Right ventricle myocardium inferior (tissue), 1 donor: ENCODE measurements around the gene FILIP1L. TPM values are rescaled to one million over a fixed set of nuclear protein-coding genes. Genes with fewer than 3 reads are reported as not detected.
"Not testable (repeated sequence)": the region's sequence is repeated elsewhere in the genome, so short reads cannot be mapped to it uniquely, and the experiment has no call there.

Experiments
- ATAC-seq: fragments of 200-7000 bp; cut with Tn5 transposase; one replicate; pipeline ENCODE4 v1.9.1; 2020; ENCODE audit warnings: mild to moderate bottlenecking, moderate library complexity
- DNase-seq: peaks from one replicate; pipeline ENCODE4 v3.0.0; 2021; ENCODE audit errors: missing footprints
- intact Hi-C: fragments of 100-400 bp; cut with DNase I; formaldehyde crosslinking; loops from one replicate; pipeline ENCODE4 v1.11.0; 2022
- total RNA-seq: library from RNA; stranded (reverse); fragmentation: NEBNext Ultra II Directional; extraction: Animal tissue kit (Norgen Biotek cat#: 25700); gene quantifications from one replicate; pipeline ENCODE4 v1.2.1, GENCODE V29; 2021
- donor health status: DM: no; HTN: yes; CAD: no; lungs with severe emphysema.

Gene FILIP1L
- total RNA-seq, 1 donor from 2014 or later: 41.3 TPM

DNA sequence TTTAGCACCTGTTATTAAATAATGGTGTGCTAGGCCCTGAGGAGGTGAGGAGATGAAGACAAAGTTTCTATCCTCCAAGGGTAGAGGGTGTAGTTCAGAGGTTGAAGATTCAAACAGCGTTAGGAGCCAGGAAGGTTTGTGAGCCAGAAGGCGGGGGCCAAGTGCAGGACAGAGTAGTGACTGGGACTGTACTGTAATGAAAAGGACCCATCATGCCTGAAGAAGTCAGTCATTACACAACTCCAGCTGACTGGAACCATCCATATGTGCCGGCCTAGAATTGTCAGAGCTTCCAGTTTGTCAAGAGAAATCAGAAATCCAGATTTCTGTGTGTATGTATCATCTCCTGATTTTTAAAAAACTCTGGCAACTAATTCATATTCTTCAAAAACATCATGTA, 54.8 kb downstream of the FILIP1L start:
- ATAC-seq (no peak), DNase-seq (no peak)
- intact Hi-C loops: no loop called here

DNA sequence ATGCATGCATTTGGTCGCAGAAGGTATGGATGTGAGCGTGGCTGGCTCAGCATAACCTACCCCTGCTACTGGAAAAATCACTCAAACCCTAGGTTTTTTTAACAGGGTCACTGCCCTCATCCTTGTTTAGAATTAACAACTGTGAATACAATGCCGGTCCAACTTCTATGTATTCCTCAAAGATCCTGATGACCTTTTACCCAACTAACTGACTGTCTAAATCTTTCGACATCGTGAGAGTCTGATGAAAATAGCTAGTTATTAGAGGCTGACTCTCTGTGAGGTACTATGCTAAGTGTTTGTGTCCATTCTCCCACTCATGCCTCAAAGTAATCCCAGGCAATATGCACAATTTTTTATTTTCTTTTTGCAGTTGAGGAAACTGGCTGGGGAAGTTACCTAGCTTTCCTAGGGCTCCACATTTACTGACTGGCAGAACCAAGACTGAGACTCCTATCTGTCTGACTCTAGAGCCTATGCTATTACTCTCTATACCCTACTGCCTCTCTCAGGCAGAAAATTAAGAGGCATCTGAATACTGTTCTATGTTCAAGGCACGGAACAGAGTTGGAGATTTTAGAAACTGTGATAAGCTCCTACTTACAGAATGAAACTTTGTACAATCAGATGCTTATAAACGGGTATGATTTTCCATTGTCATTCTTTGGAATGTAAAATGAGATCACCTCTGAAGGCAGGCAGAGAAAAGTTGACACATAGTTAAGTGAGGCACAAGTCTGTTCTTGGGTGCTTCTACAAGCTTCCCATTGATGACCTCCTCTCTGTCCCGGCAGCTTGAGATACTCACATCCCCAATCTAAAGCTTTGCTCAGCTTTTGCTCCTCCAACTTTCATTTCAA, 56.4 kb downstream of the FILIP1L start:
- no peak for ATAC-seq
- intact Hi-C loops: no loop called here

DNA sequence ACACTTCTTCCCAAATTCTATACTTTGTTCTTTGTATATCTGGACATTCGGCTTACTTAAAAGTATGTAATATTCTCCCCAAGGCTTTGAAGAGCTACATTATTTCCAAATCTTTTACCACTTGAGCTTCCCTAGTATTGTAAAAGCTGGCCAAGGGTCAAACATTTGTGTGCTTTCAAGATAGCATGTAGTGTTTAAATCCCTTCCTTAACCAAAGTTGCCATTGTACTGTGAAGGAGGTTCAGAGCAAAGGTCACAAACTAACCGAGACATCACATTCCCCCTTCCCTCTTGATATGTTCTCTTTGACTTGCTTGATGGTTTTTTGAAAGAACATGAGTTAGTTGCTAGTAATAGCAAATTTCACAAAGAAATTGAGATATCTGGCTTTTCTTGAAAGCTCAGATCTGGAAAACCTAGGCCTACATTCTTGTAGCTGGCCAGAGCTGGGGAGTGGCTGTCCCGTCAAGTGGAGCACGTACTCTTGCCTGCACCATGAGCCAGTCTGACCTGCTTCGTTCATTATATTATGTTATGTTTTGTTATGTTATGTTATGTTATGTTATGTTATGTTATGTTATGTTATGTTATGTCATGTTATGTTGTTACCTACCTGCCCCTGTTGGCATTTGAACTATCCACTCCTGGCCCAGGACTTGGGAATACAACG, 60.2 kb downstream of the FILIP1L start:
- intact Hi-C loops: no loop called here
- no peak for ATAC-seq
- no peak for DNase-seq

More for the DNA sequence above, 56.4 kb downstream of the FILIP1L start:
- DNase-seq: no peak

DNA sequence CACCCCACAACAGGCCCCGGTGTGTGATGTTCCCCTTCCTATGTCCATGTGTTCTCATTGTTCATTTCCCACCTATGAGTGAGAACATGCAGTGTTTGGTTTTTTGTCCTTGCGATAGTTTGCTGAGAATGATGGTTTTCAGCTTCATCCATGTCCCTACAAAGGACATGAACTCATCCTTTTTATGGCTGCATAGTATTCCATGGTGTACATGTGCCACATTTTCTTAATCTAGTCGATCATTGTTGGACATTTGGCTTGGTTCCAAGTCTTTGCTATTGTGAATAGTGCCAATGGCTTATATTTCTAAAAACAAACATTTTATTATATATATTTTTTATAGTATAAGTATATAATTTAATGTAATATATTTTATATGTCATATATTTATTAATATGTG, 62.8 kb downstream of the FILIP1L start:
- ATAC-seq, DNase-seq, intact Hi-C loops: not testable (repeated sequence)

DNA sequence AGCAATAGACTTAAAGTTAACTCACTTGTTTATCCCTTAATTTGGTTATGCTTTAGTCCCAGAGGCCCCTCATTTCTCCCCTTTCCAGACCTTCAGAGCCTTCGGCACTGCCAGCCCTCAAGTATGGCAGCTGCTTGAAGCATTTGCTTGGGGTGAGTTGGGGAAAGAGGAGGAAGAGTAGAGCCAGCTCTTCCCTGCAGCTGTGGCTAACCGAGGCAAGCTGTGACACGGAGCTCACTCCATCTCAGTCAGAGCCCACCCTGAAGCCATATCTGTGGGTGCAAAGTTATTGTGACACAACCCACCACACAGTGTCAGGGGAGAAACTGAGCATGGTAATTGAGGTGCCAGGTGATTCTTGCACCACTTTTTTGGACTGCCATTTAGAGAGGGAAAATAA, 66.1 kb downstream of the FILIP1L start:
- intact Hi-C loops: loop anchor here (10.0 kb wide), 2 partner anchors 173 to 203 kb away; no protein-coding TSS in a partner anchor
- ATAC-seq (no peak), DNase-seq (no peak)

DNA sequence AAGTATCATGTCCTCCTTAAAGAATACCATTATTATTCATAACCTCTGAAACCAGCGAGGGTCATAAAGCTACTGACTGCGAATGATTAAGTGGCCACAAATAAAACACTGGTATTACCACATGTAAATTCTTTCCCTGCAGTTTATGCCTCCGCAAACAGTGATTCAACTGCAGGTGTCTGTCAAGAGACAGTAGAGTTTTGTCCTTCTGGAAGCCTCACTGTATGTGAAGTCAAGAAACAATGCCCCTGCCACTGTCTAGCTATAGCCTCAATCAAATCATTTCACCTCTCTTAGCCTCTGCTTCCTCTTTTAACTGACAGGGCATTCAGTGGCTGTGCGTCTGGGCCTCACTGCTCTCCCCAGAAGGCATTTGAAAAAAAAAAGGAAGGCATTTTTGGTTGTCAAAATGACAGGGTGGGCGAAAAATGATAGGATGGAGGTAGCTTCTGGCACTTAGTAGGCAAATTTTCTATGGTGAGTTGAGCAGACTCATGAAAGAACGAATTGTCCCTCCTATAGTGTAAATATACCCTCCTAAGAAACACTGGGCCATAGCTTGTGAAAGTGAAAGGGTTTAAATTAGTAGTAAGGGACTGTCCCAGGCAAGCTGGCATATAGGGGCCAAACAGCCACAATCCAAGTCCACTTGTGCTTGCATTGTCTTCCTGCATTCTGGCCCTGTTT, 66.7 kb downstream of the FILIP1L start:
- ATAC-seq (no peak), DNase-seq (no peak)
- intact Hi-C loops: loop anchor here (10.0 kb wide), 2 partner anchors 173 to 203 kb away; no protein-coding TSS in a partner anchor

DNA sequence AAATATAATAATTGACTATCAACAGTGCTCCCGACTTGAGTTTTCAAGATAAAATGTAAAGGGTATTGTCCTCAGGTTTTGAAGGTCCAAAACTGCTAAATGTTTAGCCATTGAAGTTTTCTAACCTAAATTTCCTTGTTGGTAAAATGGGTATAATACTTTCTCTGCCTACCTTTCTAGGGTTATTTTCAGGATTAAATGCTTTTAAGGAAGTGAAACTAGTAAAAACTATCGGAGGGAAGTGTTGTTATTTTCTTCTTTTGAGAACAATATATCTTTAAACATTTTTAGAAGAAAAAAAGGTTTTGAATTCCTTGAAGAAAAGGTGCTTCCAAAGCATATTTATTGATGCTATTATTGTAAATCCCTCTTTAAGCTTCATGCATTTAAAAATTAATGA, 67.3 kb downstream of the FILIP1L start:
- DNase-seq (no peak), ATAC-seq (no peak)
- intact Hi-C loops: loop anchor here (10.0 kb wide), 2 partner anchors 172 to 202 kb away; no protein-coding TSS in a partner anchor

DNA sequence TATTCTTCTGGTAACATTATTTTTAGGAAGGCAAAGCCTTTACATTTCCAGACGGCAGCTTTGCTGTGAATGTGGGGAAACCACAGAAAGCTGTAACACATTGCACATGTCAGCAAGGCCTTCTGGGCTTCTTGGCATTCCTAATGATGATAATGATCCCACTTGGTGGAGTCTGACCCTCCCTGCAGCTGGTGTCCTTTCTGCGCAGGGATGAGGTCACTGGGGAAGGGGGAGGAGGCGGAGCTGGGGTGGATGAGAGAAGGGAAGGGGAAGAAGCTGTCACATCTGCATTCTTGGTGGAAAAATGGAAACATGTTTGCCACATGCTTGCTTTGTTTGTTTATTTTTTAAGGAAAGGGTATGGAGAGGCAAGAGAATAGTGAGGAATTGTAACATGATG, 68.6 kb downstream of the FILIP1L start:
- intact Hi-C loops: loop anchor here (10.0 kb wide), 2 partner anchors 171 to 201 kb away; no protein-coding TSS in a partner anchor
- peak; percentile 77 for ATAC-seq
- peak; percentile 84 for DNase-seq

DNA sequence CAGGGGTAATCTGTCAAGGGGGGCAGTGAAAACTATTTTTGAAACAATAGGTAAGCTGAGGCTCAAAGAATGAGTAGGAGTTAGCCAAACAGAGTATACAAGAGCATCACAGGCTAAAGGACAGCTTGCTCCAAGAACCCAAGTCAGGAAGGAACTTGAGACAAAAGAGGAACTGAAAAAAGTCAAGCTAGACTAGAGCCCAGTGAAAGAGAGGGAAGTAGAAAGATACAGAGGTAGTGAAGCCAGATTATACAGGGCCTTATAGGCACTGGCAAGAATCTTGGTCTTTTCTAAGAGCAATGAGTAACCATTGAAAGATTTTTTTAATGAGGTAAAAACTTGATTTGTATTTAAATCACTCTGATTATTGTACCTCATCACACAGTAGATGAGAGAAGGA, 69.9 kb downstream of the FILIP1L start:
- intact Hi-C loops: loop anchor here (5.0 to 10.0 kb wide), 5 partner anchors 37 to 200 kb away; no protein-coding TSS in a partner anchor
- ATAC-seq (no peak), DNase-seq (no peak)

DNA sequence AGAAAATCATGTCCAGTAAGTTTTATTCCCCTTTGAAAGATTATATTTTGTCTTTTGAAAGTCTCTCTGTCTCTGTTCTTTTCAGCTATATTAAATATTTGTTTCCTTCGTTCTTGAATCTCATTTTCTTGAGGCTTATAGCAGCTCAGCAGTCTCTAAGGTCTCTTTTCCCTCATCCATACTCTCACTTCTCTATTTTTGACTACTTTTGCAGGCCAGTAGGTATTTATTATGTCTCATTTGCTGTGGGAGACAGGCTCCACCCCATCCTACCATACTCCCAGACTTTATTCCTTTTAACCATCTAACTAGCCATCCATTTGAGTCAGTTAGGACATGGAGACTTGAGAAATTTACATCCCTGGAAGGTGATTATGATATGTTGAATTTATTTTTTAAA, 71.0 kb downstream of the FILIP1L start:
- DNase-seq: no peak

DNA sequence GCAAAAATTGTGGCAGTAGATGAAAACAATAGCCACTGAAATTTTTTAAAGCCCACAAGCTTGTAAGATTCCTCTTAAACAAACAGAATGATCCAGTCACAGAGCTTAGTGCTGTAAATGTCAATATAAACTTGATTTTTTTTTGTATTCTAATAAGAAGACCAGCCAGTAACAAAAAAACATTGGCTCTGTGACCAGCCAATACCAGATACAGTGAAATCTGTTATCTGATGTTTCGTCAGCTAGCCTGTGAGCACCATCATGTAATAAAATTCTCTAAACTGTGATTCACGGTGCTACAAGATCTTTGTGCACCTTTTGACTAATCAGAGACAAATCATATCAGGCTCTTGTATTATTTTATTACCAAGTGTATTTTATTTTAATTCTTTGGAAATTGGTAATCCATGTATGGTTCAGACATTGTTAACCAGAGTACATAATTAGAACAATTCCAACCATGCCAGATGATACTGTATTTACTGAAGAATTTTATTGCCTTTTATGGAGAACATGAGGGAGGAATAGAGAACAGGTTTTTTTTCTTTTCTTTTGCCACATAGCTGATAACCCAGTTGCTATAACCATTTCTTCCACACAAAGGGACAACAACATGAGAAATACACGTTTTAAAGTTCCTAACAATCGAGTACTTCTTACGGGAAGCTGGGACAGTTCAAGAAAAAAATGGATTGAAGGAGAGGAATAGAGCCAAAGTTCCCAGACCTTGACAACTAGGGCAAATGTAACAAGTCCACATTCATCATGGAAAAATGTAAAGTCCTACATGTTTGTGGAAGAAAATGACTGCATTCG, 71.9 kb downstream of the FILIP1L start:
- intact Hi-C loops: loop anchor here (5.0 to 10.0 kb wide), 5 partner anchors 35 to 198 kb away; no protein-coding TSS in a partner anchor
- ATAC-seq (peak; percentile 28), DNase-seq (no peak)

More for the DNA sequence above, 71.0 kb downstream of the FILIP1L start:
- ATAC-seq: no peak
- intact Hi-C loops: loop anchor here (5.0 to 10.0 kb wide), 5 partner anchors 36 to 198 kb away; no protein-coding TSS in a partner anchor

DNA sequence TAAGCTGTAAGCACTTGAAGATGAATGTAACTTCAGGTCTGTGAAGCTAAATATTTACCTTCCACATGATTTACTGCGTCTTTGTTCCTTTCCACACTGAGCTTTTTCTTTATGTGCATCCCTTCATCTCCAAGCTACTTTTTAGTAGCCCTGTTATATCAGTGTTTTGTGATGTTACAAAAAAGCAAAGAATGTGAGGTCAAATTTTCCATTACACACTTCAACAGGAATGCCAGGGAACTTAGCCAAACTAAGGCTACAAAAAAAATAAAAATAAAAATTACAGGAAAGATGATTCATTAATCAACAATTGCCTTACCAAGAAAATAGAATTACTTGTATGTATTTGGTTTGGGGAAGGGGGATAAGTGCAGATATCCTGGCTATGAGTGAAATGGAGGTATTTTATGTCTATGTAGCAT, 73.0 kb downstream of the FILIP1L start:
- ATAC-seq (peak; percentile 20), DNase-seq (no peak)
- intact Hi-C loops: loop anchor here (5.0 to 10.0 kb wide), 5 partner anchors 34 to 197 kb away; no protein-coding TSS in a partner anchor

DNA sequence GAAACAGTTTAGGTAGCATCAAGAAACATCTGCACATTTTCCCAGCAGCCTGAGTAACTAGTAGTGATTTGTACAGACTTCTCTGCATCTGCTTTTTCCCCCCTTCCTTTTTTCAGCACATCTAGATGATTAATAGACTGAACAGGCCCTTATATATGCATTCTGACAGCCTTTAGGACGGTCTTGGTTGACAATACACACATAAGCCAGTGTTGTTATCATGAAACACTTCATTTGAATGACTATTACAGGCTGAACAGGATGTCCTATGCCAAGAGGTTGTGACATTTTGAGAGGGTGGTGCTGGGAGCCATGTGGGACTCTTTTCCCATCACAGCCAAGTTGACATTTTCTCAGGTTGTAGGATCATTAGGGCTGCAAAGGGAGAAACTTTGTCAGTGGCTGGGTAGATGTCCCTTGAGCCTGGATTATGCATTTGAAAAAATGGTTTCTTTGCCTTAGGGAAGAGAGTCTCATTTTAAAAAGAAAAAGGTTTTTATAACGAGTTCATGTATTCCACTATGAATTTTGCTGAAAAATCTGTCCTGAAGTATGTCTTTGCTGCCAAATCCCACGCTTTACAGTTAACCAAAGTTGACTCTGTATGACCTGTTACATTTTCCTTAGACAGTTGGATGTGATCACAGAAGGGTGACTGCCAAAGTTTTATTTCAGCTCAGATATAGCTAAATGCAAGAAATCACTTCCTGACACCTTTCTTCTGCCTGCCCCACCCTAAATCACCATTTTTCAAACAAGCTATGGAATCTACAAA, 73.7 kb downstream of the FILIP1L start:
- ATAC-seq (peak; percentile 91), DNase-seq (no peak)
- intact Hi-C loops: loop anchor here (5.0 to 10.0 kb wide), 5 partner anchors 33 to 196 kb away; no protein-coding TSS in a partner anchor

DNA sequence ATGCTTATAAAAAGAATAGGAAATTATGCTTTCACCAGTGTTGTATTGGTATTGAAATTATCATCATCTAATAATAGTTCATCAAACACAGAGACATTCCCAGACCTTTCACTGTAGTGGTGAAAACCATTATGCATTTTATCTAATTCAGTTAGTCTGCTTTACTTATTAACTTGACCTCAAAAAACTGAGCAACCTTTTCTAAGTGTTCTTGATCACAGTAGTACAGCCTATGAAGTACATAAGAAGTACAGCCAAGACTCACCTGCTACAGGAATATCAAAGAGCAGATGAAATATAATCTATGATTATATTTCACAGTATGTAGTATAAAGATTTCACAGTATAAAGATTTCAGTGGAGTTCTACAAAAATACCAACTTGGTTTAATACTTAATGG, 75.2 kb downstream of the FILIP1L start:
- intact Hi-C loops: no loop called here
- no peak for DNase-seq
- ATAC-seq: no peak

DNA sequence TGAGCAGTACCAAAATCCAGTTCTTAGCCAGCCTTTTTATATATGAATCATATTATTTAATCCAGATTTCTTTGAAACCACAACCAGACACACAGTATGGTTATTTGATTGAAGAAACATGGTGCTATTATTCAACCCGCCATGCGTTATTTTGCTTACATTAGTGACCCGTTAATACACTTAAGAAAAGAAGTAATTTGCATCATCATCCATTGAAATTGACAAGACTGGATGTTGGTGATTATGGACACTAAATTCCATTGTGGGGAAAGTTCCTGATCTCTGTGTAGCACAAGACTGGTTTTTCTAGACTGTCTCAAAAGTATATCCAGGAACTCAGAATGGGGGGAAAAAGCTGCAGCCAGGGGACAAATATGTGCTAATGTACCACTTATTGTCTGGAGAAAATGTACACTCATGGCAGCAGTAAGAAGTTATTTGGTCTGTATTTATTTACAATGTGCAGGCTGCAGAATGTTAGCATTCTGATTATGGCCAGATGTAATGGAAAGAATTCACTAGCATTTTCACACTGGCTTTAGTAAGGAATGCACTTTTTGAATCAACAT, 80.3 kb downstream of the FILIP1L start:
- ATAC-seq (no peak), DNase-seq (no peak)
- intact Hi-C loops: no loop called here

DNA sequence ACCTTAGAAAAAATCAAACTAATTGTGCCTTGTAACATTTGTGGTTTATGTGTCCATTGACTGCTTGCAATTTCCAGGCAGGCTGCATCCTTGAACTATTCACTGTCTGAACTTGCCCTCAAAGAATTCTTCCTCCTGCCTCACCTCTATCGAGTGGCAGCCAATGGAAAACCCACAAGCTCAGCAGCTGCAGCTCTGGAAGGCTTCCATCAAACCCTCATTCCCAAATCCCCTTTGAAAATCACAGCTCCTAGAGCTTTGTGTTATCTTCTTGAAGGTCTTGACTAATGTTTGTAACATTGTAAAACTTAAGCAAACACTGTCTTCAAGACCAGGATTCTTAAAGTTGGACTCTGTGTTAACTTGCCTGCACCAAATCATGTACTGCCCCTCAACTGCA, 81.1 kb downstream of the FILIP1L start:
- intact Hi-C loops: no loop called here
- no peak for DNase-seq
- ATAC-seq: no peak

DNA sequence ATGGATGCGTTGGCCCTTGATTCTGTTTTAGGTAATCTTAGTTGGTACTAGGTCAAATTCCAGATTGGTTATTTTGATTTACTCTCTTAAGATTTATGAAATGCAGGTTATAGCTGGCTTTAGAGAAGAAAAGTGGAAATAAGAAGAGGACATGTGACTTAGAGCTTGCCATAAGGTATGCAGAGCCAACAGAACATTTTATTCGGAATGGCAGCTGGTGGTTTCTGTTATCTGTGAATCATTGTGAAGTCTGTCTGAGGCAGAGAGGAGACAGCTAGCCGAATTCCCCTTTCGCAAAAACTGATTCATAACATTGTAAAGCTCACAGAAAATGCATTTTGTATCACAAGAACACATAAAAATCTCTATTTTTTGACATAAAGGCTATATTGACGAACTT, 82.1 kb downstream of the FILIP1L start:
- intact Hi-C loops: no loop called here
- DNase-seq: no peak
- ATAC-seq: no peak
